Measurements from ENCODE around the gene COG8.
A peak's percentile ranks its signal among the peaks of the same experiment; 100 is the strongest.

The COG8 gene

GRCh38 chr16:69329369-69330285 lies 9.7 kb downstream of the COG8 start:
- H3K9me3 Mint-ChIP-seq: no peaks in the 10 kb centered on the region
- peaks cover 64% of the 10 kb centered on the region for H3K4me1 Mint-ChIP-seq (ENCODE audit: low read depth)
- H3K27ac Mint-ChIP-seq: peak overlapping the region; percentile 90
- no peak for DNase-seq
- H3K27me3 Mint-ChIP-seq: no peaks in the 10 kb centered on the region
- H3K4me3 Mint-ChIP-seq: peak overlapping the region; percentile 87
- H3K36me3 Mint-ChIP-seq (ENCODE audit: low read depth): peaks cover 85% of the 10 kb centered on the region

GRCh38 chr16:69328854-69329316 lies 10.5 kb downstream of the COG8 start:
- H3K4me3 Mint-ChIP-seq: peak overlapping the region; percentile 87
- H3K27me3 Mint-ChIP-seq: no peaks in the 10 kb centered on the region
- peak; percentile 30 for DNase-seq
- H3K27ac Mint-ChIP-seq: peak overlapping the region; percentile 90
- no peaks in the 10 kb centered on the region for H3K9me3 Mint-ChIP-seq
- peaks cover 85% of the 10 kb centered on the region for H3K36me3 Mint-ChIP-seq (ENCODE audit: low read depth)
- H3K4me1 Mint-ChIP-seq (ENCODE audit: low read depth): peaks cover 65% of the 10 kb centered on the region

- H3K4me1 Mint-ChIP-seq (ENCODE audit: low read depth): peaks cover 58% of the 10 kb centered on the region
- H3K4me3 Mint-ChIP-seq: peak overlapping the region; percentile 87
- H3K9me3 Mint-ChIP-seq: no peaks in the 10 kb centered on the region
- peak overlapping the region; percentile 90 for H3K27ac Mint-ChIP-seq
- H3K36me3 Mint-ChIP-seq (ENCODE audit: low read depth): peaks cover 87% of the 10 kb centered on the region
- no peaks in the 10 kb centered on the region for H3K27me3 Mint-ChIP-seq
- DNase-seq: peak; percentile 24
These were observed 11.6 kb downstream of the COG8 start for GRCh38 chr16:69327585-69328310.

GRCh38 chr16:69326172-69326873 lies 13.0 kb downstream of the COG8 start:
- no peaks in the 10 kb centered on the region for H3K27me3 Mint-ChIP-seq
- peak overlapping the region; percentile 81 for H3K27ac Mint-ChIP-seq
- H3K4me1 Mint-ChIP-seq (ENCODE audit: low read depth): peaks cover 55% of the 10 kb centered on the region
- H3K36me3 Mint-ChIP-seq (ENCODE audit: low read depth): peaks cover 88% of the 10 kb centered on the region
- peak overlapping the region; percentile 87 for H3K4me3 Mint-ChIP-seq
- H3K9me3 Mint-ChIP-seq: no peaks in the 10 kb centered on the region
- peak; percentile 29 for DNase-seq

- Mint-ChIP-seq H3K36me3 (ENCODE audit: low read depth) (peaks cover 91% of the 10 kb centered on the region), H3K9me3 (no peaks in the 10 kb centered on the region)
These were observed 13.6 kb downstream of the COG8 start for GRCh38 chr16:69325784-69326171.

GRCh38 chr16:69324585-69325253 lies 14.6 kb downstream of the COG8 start:
- Mint-ChIP-seq H3K4me1 (ENCODE audit: low read depth) (peaks cover 54% of the 10 kb centered on the region), H3K27ac (peak overlapping the region; percentile 81), H3K4me3 (no peak overlapping the region), H3K9me3 (no peaks in the 10 kb centered on the region), H3K27me3 (no peaks in the 10 kb centered on the region), H3K36me3 (ENCODE audit: low read depth) (peaks cover 100% of the 10 kb centered on the region)
- no peak for DNase-seq

More at GRCh38 chr16:69325784-69326171, 13.6 kb downstream of the COG8 start:
- peak; percentile 29 for DNase-seq
- H3K4me3 Mint-ChIP-seq: peak overlapping the region; percentile 87
- peak overlapping the region; percentile 81 for H3K27ac Mint-ChIP-seq
- no peaks in the 10 kb centered on the region for H3K27me3 Mint-ChIP-seq
- H3K4me1 Mint-ChIP-seq (ENCODE audit: low read depth): peaks cover 54% of the 10 kb centered on the region

- peaks cover 50% of the 10 kb centered on the region for H3K4me1 Mint-ChIP-seq (ENCODE audit: low read depth)
- no peak overlapping the region for H3K4me3 Mint-ChIP-seq
- no peak overlapping the region for H3K27ac Mint-ChIP-seq
These were observed 15.3 kb downstream of the COG8 start for GRCh38 chr16:69324013-69324531.

GRCh38 chr16:69323415-69323814 lies 15.9 kb downstream of the COG8 start:
- peaks cover 99% of the 10 kb centered on the region for H3K36me3 Mint-ChIP-seq (ENCODE audit: low read depth)
- H3K27me3 Mint-ChIP-seq: no peaks in the 10 kb centered on the region
- H3K4me1 Mint-ChIP-seq (ENCODE audit: low read depth): peaks cover 43% of the 10 kb centered on the region
- H3K27ac Mint-ChIP-seq: peak overlapping the region; percentile 12
- H3K9me3 Mint-ChIP-seq: no peaks in the 10 kb centered on the region
- no peak overlapping the region for H3K4me3 Mint-ChIP-seq
- no peak for DNase-seq

More at GRCh38 chr16:69324013-69324531, 15.3 kb downstream of the COG8 start:
- DNase-seq: no peak
- Mint-ChIP-seq H3K9me3 (no peaks in the 10 kb centered on the region), H3K36me3 (ENCODE audit: low read depth) (peaks cover 100% of the 10 kb centered on the region), H3K27me3 (no peaks in the 10 kb centered on the region)

- Mint-ChIP-seq H3K9me3 (no peaks in the 10 kb centered on the region), H3K4me3 (no peak overlapping the region), H3K27ac (peak overlapping the region; percentile 12), H3K27me3 (no peaks in the 10 kb centered on the region), H3K36me3 (ENCODE audit: low read depth) (peaks cover 96% of the 10 kb centered on the region), H3K4me1 (ENCODE audit: low read depth) (peaks cover 36% of the 10 kb centered on the region)
- DNase-seq: no peak
These were observed 17.0 kb downstream of the COG8 start for GRCh38 chr16:69322343-69322742.

- Mint-ChIP-seq H3K36me3 (ENCODE audit: low read depth) (peaks cover 96% of the 10 kb centered on the region), H3K27ac (peak overlapping the region; percentile 80), H3K4me3 (no peak overlapping the region), H3K27me3 (no peaks in the 10 kb centered on the region), H3K4me1 (ENCODE audit: low read depth) (peaks cover 23% of the 10 kb centered on the region), H3K9me3 (no peaks in the 10 kb centered on the region)
- DNase-seq: peak; percentile 22
These were observed 18.3 kb downstream of the COG8 start for GRCh38 chr16:69321080-69321479.

GRCh38 chr16:69320740-69321073 lies 18.7 kb downstream of the COG8 start:
- H3K36me3 Mint-ChIP-seq (ENCODE audit: low read depth): peaks cover 96% of the 10 kb centered on the region
- no peaks in the 10 kb centered on the region for H3K9me3 Mint-ChIP-seq
- peak; percentile 18 for DNase-seq
- no peaks in the 10 kb centered on the region for H3K27me3 Mint-ChIP-seq
- H3K27ac Mint-ChIP-seq: peak overlapping the region; percentile 80
- H3K4me3 Mint-ChIP-seq: no peak overlapping the region
- H3K4me1 Mint-ChIP-seq (ENCODE audit: low read depth): peaks cover 20% of the 10 kb centered on the region

- Mint-ChIP-seq H3K27ac (peak overlapping the region; percentile 23), H3K9me3 (no peaks in the 10 kb centered on the region), H3K4me3 (no peak overlapping the region), H3K36me3 (ENCODE audit: low read depth) (peaks cover 96% of the 10 kb centered on the region), H3K4me1 (ENCODE audit: low read depth) (peaks cover 17% of the 10 kb centered on the region), H3K27me3 (no peaks in the 10 kb centered on the region)
- peak; percentile 26 for DNase-seq
These were observed 19.3 kb downstream of the COG8 start for GRCh38 chr16:69319826-69320739.

GRCh38 chr16:69319381-69319780 lies 20.0 kb downstream of the COG8 start:
- Mint-ChIP-seq H3K4me3 (no peak overlapping the region), H3K9me3 (no peaks in the 10 kb centered on the region), H3K27me3 (no peaks in the 10 kb centered on the region), H3K4me1 (ENCODE audit: low read depth) (peaks cover 14% of the 10 kb centered on the region), H3K27ac (peak overlapping the region; percentile 23), H3K36me3 (ENCODE audit: low read depth) (peaks cover 96% of the 10 kb centered on the region)
- peak; percentile 21 for DNase-seq
